Fibroblast of lung (primary cell): ENCODE data around the gene SAE1.

ENCODE experiments used
- CTCF ChIP-seq, 2 donors: IDR thresholded peaks in 1 of 2; conservative IDR thresholded peaks in 1 of 2; 1 replicate in 1 of 2; 2 replicates in 1 of 2; pipeline ENCODE4 v1.5.1; 2011 to 2012; ENCODE audit warnings: low read length in 2 of 2, control low read depth in 1 of 2, inconsistent platforms in 1 of 2, low read depth in 1 of 2, mild to moderate bottlenecking in 1 of 2
- EZH2 ChIP-seq: IDR thresholded peaks from 2 replicates; pipeline ENCODE4 v1.5.1; 2012; ENCODE audit warnings: low read length, control low read depth, mild to moderate bottlenecking; ENCODE audit errors: missing control alignments

DNA sequence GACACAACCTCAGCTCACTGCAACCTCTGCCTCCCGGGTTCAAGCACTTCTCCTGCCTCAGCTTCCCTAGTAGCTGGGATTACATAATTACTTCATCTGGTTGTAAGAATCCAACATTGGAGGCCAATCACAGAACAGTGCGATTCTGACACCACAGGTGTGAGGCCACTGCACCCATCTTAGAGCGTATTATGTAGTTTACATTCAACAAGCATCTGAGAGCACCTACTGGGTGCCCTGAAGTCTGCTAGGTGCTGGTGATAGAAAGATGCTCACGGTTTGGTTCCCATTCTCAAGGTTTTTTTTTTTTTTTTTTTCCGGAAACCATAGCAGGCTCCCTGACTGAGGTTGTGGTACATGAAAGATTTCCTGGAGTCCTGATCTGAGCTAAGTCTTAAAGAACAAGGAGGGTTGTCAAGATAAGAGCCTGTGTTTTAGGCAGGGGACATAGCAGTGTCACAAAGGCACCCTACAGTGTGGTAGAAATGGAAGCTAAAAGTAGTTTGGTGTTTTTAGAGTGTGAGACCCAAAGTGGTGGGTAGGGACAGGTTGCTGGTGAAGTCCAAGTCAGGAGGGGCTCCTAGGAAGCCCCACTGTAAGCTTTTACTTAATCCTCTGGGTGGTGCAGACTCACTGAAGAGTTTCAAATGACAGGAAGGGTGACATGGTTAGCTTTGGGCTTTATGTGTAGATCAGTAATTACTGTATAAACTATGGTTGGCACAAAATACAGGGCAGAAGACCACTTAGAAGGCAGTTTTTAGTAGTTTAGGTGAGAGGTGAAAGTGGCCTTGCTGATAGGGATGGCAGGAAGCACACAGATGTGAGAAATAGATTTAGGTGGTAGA lies 15.2 kb downstream of the SAE1 start:
- TF ChIP-seq CTCF (conservative IDR thresholded peaks at IDR 0.05 in 1 of 2, IDR thresholded peaks at IDR 0.05 in 1 of 2; ENCODE audit: low read depth in 1 of 2, low read length in 2 of 2) (no peak), EZH2 (no peak)
